ENCODE data around the gene TPCN2.

TPCN2 gene

DNA sequence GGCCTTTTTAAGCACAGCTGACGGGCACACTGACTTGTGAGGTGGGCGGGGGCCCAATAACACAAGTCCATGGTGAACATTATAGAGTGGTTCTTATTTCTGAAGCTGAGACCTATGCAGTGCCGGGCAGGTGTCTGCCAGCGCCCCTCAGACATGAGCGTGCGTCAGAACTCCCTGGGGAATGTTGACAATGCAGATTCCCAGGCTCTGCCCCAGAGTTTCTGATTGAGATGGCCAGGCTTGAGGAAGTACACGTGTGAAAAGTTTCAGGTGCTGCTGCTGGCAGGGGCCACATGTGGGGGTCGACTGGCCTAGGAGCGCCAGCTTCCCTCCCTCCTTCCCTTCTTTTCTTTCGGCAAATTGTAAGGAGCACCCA, 46.2 kb downstream of the TPCN2 start:
- DNase-seq (ENCODE audit: low read depth), result no peak

DNA sequence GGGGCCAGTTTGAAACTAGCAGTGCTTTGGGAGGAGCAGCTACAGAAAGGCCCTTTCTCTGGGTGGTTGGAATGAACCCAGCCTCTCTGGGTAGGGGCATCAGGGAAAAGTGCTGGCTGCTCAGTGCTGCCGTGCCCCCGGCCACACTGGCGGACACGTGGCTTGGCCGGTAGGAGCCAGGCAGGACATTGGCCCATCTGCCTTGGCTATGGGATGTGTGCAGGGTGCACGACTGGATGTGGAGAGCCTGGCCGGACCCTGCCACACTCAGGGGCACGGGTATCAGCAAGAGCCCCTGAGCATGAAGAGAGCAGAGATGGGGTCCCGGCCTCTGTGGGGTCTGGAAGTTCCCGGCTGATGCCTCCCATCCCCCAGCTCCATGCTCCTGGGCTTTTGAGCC, 46.6 kb downstream of the TPCN2 start:
- no peak for DNase-seq (ENCODE audit: low read depth)

DNA sequence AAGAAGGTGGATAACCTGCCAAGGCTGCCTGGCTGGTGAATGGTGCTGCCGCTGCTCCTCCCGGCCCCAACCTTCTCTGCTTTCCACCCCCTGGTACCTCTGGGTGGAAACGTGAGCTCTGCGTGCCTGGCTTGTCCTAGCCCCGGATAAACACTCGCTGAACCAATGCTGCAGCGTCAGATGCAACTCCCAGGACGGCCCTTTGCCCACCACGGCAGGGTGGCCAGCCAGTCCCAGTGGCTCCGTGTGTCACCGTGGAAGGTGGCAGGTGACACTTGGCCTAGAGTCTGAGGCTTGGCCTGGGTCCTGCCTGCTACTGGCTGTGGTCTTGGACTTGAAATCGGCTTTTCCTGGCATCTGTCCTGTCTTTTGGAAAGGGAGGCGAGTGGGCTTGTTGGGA, 47.7 kb downstream of the TPCN2 start:
- no peak for DNase-seq (ENCODE audit: low read depth)

DNA sequence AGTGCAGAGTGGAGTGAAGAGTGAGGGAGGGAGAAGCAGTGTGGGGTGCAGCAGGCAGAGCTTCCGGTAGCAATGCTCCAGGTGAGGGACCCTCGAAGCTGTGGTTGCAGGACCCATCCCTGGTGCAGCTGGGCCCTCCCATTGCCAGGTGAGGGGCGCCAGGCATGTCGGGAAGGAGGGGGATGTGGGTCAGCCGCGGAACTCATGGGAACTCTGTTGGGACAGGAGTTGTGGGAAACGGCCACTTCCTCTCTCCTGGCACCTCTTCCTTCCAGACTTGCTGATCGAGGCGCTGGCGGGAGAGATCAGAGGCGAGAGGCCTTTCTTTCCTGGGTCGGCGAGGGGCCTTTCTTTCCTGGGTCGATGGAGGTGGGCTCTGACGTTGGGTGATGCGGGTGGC, 48.5 kb downstream of the TPCN2 start:
- no peak for DNase-seq (ENCODE audit: low read depth)

DNA sequence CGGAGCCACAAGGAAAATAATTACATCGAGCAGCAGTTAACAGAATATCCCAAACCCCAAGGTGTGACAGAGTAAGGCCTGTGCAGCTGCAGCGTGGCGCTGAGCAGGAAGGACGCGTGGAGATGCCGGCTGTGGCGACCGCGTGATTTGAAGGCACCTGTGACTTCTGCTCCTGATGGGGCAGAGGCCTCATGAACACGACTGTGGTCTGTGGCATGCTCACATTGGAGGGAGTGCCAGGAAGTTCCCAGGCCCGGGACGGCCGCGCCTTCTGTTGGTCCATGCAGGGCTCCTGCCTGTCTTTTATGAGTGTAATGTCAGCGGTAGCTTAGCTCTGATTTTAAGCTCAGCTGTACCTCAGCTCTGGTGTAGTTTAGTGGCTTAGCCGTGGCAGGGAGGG, 50.4 kb downstream of the TPCN2 start:
- no peak for DNase-seq (ENCODE audit: low read depth)

DNA sequence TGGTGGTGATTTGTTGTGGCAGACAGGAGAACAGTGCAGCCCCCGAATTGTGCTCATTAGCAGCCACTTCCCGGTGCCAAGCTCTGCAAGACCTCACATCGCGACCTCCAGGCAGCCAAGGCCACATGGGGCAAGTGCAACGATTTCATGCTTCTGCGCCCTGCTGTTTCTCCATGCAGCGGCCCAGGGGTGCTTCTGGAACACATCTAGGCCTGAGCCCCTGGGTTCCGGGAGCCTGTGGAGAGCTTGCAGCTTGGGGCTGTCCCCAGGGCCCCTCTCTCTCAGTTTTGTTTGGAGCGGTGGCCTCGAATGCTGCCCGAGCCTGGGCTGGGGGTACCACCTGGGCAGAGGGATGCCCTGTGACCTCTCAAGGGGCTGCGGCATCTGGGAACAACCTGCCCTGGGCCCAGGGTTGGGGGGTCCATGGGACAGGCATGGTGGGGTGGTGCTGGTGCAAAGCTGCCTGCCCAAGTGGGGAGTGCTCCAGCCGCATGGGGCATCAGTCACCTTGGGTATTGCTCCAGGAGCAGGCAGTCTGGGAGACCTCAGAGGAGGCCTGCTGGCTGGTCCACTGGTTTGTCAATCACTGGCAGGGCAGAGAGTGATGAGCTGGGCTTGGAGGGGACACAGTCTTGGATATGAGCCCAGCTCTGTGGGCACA, 51.9 kb downstream of the TPCN2 start:
- no peak for DNase-seq (ENCODE audit: low read depth)

DNA sequence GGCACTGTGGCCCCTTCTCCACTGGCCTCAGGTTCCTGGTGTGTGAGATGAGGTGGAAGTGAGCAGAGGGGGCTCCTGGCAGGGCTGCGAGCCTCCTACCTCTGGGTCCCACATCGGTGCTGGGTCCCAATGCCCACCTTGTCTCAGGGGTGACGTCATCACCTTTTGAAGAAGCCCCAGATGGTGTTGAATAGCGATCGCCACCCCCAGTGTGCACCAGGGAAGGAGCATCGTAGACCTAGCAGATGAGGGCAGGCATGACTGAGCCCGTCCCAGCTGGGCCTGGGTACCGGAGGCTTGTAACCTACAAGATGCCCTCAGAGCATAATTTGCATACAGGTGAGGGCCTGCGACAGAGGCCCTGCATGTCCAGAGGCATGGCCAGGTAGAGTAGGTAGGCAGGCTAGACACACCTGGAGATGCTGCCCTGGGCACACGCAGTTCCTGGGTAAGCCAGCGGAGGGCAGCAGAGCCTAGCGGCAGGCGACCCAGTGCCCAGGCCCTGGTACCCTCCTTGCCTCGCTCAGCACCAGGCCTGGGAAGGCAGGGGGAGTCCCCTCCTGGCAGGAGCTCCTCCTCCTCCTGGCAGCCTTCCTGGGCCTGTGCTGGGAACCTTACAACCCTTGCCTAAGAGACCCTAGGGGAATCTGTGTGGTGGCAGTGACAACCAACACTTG, 52.5 kb downstream of the TPCN2 start:
- peak; percentile 51 for DNase-seq (ENCODE audit: low read depth)

DNA sequence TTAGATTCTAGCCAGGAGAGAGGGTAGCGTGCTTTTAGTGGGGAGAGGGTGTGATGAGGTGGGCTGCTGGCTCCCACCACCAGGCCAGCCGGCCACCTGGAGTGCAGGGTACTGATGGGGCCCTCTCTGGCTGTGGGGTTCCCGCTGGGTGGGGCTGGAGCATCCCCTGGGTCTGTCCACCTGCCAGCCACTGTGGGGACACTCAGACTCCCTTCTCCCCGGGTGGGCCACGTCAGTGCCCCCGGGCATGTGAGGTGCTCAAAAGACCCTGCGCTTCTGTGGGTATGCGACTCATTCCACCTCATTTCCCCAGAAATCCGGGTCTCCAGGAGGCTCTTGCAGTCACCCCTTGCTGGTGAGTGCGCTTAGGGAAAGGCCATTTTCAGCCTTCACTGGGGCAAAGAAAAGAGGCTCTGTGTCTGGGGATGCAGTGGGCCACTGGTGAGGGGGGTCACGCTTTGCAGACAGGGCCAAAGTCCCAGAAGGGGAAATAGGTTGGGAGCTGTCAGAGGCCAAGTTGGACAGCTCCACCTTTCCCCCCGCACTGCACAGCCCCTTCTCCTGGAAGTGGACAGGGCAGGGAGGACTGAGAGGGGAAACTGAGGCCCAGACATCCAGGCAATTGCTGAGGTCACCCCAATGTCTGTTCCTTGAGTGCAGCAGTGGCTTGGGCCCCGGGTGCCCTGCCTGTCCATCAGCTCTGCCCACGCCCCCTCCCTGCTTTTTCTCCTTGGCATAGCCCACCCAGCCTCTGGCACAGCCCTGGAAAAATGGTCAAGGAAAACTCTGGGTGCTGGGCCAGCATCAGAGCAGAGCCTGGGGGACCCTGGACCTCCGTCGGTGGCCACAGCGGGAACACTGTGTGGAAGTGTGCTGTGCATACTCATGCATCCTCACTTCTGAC, 53.3 kb downstream of the TPCN2 start:
- DNase-seq (ENCODE audit: low read depth), result no peak

DNA sequence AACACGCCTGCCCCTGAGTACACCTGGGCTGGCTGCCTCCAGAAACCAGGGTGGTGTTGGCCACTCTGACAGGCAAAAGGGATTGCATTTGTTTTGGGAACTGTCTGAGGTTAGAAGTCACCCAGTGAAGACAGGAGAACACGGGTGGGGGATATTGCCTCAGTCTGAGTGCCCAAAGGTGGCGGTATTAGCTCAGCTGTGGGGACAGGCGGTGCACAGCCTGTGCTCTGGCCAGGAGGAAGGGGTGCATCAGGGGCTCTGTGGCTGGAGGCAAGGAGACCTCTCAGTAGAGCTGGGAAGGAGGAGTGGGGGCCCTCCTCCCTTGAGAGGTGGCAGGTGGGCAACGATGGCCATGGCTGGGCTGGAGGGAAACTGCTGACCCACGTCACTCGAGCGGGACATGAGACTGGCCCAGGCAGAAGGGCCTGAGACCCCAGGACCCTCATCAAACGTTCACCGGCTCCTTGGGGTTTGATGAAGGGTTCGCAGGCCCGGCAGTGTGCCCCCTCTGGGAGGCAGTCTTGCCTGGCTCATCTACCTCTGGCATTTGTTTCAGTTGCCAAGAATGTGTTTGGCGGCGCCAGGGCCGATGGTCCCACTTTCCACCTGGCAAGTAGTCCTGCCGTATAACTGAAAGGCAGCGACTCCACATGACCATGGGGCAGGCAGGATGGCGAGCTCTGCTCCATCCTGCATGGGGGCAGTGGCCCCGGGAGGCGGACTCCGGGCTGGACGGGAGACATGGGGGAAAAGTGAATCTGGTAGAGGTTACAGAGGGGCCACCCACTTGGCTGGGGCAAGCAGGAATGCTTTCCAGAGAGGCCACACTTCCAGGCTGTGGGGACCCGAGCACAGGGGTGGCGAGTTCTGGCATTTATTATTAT, 54.2 kb downstream of the TPCN2 start:
- DNase-seq (ENCODE audit: low read depth), result no peak

DNA sequence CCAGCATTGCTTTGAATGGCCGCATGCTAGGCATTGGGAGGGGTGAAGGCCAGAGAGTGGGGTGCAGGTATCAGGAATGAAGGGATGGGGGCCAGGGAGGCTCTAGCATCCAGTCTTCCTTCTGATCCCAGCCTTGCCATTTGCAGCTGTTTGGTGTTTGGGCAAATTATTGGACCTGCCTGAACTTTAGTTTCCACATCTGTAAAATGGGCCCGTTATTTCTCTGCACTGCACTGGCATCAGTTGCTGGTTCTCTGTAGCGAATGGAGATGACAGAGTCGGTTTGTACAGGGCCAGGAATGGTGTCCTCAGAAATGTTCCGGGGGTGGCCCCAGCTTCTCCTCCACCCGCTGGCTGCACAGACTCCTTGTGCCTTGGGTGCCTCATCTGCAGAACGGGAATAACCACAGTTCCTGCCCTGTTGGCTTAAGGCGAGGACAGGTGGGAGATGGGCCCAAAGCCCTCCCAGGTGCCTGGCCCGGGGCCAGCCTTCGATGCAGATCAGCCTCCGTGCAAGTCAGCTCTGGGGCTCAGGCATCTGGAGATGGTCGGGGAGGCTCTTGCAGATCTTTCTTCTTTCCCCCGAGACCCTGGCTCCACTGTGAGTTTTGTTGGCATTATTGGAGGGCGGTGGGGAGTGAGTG, 55.6 kb downstream of the TPCN2 start:
- no peak for DNase-seq (ENCODE audit: low read depth)

DNA sequence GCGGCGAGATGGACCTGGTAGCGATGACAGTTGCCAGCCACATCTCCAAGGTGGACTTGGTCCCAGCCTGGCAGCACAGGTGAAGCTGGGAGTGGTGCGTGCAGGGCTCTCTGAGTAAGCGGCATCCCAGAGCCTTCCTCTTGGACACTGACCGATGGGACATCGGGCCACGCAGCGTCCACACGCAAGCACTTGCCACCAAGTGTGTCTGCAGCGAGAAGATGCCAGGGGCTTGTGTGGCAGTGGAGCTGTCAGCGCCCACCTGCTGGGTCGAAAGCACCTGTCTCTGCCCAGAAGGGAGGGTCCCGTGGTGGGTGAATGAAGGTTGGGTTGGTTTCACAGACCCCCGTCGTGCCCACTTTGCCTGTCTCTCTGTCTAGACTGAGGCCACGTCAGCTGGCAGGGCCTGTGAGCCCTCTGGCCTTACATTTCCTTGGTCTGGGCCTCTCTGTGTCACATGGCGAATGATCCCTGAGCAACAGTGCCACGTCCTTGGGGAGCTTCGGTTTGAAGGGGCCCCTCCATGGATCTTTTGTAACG, 56.2 kb downstream of the TPCN2 start:
- DNase-seq (ENCODE audit: low read depth), result no peak

DNA sequence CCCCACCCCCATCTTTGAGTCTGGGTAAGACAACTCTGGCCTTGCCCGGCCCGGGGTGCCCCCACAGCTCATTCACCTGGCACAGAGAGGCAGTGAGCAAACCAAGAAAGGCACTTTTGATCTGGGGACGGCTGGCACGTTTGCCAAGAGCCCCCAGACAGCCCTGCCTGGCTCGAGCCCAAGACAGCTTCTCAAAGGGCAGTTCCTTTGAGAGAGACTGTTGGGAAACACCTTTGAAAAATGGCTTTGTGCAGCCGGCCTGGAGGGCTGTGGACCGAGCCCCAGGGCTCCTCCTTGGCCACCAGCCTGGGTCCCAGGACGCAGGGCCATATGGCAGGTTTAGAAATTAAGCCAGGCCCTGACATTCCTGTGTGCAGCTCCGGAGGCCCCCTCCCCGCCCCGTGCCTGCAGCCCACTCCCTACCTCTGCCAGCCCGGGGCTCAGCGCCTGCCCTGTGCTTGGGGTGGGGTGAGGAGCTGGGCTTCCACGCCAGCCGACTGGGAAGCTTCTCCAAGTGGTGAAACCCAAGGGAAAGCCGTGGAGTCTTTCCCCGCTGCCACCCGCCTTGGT, 56.8 kb downstream of the TPCN2 start:
- DNase-seq (ENCODE audit: low read depth), result no peak

DNA sequence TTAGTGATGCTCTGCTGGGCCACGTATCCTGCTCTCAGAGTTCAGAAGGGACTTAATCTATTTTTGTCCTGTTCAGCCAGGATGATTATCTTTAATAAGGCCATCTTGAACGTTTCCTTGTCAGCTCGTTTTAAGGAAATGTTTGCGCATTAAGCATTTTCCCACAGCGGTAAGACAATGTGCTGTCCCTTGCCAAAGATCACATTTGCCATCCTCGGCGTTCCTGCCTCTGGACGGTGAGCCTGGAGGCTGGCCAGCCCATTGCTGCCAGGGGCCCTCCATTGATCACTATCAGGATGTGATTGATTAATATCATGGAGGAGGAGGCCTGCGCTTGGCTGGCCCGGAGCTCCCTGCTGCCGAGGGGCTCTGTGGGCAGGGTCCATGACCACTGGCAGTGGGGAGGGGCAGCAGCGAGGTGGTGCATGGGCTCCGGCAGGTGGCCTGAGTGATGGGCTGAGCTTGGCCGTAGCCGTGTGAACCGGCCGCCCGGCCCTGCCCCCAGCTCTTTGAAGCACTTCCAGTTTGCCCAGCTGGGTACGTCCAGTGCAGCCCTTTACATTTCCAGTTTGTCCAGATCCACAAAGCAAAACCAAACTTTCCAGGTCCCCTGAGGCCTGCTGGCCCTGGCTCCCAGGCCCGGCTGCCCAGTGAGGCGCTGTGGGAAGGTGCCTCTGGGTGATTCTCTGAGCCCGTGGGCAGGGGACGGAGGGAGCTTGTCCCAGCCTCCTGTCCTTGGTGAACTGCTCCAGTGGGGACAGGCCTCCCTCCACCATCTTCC, 57.5 kb downstream of the TPCN2 start:
- DNase-seq (ENCODE audit: low read depth), result no peak

DNA sequence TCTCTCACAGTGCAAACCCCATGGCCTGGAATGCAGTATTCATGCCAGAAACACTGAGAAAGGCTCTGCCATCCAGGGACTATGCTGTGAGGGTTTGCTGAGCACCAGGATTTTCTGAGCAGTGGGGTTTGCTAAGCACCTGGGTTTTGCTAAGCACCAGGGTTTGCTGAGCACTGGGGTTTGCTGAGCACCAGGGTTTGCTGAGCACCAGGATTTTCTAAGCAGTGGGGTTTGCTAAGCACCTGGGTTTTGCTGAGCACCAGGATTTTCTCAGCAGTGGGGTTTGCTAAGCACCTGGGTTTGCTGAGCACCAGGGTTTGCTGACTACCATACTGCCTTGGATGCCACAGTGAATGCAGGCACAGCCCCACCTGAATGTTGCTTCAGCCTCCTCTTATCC, 58.7 kb downstream of the TPCN2 start:
- DNase-seq (ENCODE audit: low read depth), result no peak

DNA sequence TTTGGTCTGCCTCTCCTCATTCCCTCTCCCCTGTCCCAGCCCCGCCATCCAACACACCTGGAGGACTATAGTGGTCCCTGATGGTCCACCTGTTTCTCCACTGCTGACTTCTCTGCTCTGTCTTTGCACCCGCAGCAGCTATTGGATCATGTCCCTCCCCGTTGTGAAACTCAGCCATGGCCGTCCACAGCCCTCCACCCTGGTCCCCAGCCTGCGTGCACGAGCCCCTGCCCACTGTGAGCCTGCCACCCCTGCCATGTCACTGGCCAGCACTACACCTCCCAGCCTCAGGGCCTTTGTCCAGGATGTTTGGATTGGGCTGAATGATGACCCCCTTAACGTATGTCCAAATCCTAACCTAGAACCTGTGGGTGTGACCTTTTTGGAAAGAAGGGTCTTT, 59.3 kb downstream of the TPCN2 start:
- no peak for DNase-seq (ENCODE audit: low read depth)

DNA sequence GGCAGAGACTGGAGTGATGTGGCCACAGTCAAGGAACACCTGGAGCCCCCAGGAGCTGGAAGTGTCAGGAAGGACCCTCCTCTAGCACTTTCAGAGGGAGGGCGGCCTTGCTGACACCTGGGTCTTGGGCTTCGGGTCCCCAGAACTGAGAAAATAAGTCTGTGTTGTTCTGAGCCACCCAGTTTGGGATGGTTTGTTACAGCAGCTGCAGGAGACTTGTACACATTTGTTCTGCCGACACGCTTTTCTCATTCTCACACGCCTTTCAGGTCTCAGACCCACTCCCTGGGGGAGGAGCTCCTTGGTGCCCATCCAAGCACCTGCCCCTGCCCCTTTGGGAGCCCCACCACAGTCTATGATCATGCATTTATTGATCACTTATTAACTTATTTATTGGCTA, 59.8 kb downstream of the TPCN2 start:
- DNase-seq (ENCODE audit: low read depth), result no peak

DNA sequence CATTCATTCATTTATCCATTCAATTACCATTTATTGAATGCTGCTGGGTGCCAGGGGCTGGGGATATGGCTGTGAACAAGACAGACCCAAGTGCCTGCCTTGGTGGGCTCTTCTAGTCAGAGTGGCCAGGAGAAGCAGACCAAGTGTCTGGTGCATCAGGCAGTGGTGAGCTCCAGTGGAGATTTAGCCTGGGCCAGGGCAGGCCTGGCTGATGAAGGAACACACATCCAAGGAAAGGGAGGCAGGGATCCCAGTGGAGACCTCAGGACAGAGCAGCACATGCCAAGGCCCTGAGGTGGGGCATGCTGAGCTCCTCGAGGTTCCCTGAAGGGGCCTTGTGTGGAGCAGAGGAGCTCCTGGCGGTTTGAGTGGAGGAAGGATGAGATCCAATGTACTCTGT, 60.4 kb downstream of the TPCN2 start:
- DNase-seq (ENCODE audit: low read depth), result no peak

DNA sequence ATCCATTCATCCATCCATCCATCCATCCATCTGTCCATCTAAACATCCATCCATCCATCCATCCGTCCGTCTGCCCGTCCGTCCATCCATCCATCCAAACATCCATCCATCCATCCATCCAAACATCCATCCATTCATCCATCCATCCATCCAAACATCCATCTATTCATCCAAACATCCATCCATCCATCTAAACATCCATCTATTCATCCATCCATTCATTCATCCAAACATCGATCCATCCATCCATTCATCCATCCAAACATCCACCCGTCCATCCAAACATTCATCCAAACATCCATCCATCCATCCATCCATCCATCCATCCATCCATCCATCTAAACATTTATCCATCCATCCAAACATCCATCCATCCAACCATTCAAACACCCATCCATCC, 61.7 kb downstream of the TPCN2 start:
- no peak for DNase-seq (ENCODE audit: low read depth)

DNA sequence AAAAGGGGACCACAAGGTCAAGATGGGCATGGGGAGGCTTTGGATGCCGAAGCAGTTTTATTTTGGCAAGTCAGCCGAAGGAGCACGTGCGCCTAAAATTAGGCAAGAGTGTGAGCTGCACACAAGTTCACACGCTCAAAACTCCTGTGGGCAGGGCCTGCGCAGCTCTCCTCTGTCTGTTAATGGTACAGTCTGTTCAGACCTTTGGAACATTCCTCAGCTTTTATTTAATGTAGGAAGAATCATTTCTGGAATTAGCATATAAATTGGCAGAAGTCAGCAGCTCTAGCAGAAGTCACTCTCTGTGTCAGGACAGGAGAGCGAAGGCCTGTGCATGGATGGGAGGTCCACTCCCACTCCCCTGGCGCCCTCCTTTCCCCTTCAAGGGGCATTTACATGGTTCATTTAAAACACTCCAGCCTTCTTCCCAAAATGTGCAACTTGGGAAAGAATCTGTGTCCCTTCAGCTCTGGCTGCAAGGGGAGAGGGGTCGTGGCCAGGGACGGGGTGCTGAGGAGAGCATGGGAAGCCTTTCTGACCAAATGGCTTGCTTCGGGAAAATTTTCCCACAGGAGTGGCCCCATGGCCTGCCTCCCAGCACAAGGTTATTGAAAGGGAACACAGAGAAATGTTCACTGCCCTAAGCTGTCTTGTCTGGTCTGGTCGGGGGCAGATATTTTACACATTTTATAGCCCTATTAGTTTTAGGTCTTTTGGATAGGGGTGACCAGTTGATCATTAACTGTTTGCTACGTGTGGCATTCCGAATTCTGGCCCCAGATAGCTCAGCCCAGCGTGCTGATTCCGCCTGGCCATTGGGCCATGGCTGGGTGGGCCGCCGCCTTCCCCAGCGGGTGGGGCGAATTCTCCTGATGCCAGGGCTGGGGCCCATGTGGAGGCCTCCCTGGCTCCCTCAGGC, 63.2 kb downstream of the TPCN2 start:
- no peak for DNase-seq (ENCODE audit: low read depth)
